Endothelial cell of umbilical vein (primary cell): ENCODE data around the gene HBQ1. TPM values are rescaled to one million over a fixed set of nuclear protein-coding genes. Genes with fewer than 3 reads are reported as not detected.

Experiments
- BruUV-seq: library from RNA; stranded (reverse); fragments of 400-500 nt; replicated peaks from 2 replicates; lab custom pipeline; 2021; lab: Mats Ljungman, UMichigan
- CTCF ChIA-PET: fragments of 300-600, 350-600 bp; sonication (Branson Sonifier 250); formaldehyde crosslinking; loops from one replicate; lab custom pipeline; 2021; ENCODE audit warnings: antibody characterized with exemption, inconsistent platforms; lab: Charles Lee
- POLR2A ChIA-PET: fragments of 300-600, 350-600 bp; sonication (Branson Sonifier 250); formaldehyde crosslinking; loops from one replicate; lab custom pipeline; 2021; ENCODE audit warnings: antibody characterized with exemption, inconsistent platforms; lab: Charles Lee
- DNase-seq: peaks from one replicate; pipeline ENCODE4 v3.0.0-alpha.2; 2011; ENCODE audit warnings: low read depth, low spot score
- FAIRE-seq: peaks from 2 replicates; lab custom pipeline; 2011; peaks lifted over from hg19 to GRCh38; lab: Jason Lieb, UNC
- H2AFZ ChIP-seq: 2 replicates; pipeline ENCODE4 v1.6.0; 2012; ENCODE audit warnings: low read depth, low read length, control low read depth, inconsistent platforms
- H3K27ac ChIP-seq: 2 replicates; pipeline ENCODE4 v1.5.1; 2011; ENCODE audit warnings: low read depth, mild to moderate bottlenecking, control low read depth, low read length, moderate library complexity; ENCODE audit not compliant: insufficient read depth
- H3K27me3 ChIP-seq, 2 experiments: 2 replicates each; pipeline versions ENCODE4 v1.6.0 to v1.6.1; 2011; ENCODE audit warnings: low read length in 2 of 2, mixed read lengths in 1 of 2; ENCODE audit not compliant: control insufficient read depth in 2 of 2, insufficient read depth in 2 of 2
- H3K36me3 ChIP-seq, 2 experiments: 2 replicates in 1 of 2; 3 replicates in 1 of 2; pipeline ENCODE4 v1.5.1; 2011; ENCODE audit warnings: low read length in 2 of 2, mild to moderate bottlenecking in 1 of 2, moderate library complexity in 1 of 2; ENCODE audit not compliant: control insufficient read depth in 2 of 2, insufficient read depth in 2 of 2; ENCODE audit errors: extremely low read depth in 1 of 2
- H3K4me1 ChIP-seq: 3 replicates; pipeline ENCODE4 v1.5.1; 2011; ENCODE audit warnings: mild to moderate bottlenecking, low read length; ENCODE audit not compliant: control insufficient read depth, insufficient read depth; ENCODE audit errors: extremely low read depth
- H3K4me2 ChIP-seq: 2 replicates; pipeline ENCODE4 v1.6.1; 2011; ENCODE audit warnings: low read length, control low read depth, mixed read lengths; ENCODE audit not compliant: insufficient read depth
- H3K4me3 ChIP-seq, 3 experiments: fragments of 200-600 bp in 1 of 3; sonication (generic), shearing (Covaris generic) in 1 of 3; replicated peaks in 1 of 3; 2 replicates each; pipeline ENCODE4 v1.5.1; 2011 to 2016; ENCODE audit warnings: control low read depth in 3 of 3, low read length in 3 of 3, mild to moderate bottlenecking in 2 of 3, inconsistent platforms in 1 of 3, low read depth in 1 of 3, moderate library complexity in 1 of 3; ENCODE audit not compliant: insufficient read depth in 1 of 3
- H3K79me2 ChIP-seq: 2 replicates; pipeline ENCODE4 v1.6.0; 2012; ENCODE audit warnings: low read length, inconsistent platforms; ENCODE audit not compliant: control insufficient read depth, insufficient read depth
- H3K9ac ChIP-seq: replicated peaks from 2 replicates; pipeline ENCODE3; 2011; ENCODE audit warnings: low read length, control low read depth; ENCODE audit not compliant: insufficient read depth; ENCODE audit errors: extremely low read depth
- H3K9me1 ChIP-seq: replicated peaks from 3 replicates; pipeline ENCODE4 v1.6.0; 2011; ENCODE audit warnings: mild to moderate bottlenecking, low read length; ENCODE audit not compliant: control insufficient read depth, insufficient read depth; ENCODE audit errors: extremely low read depth
- H3K9me3 ChIP-seq: replicated peaks from 2 replicates; pipeline ENCODE4 v1.5.1; 2012; ENCODE audit warnings: low read length, inconsistent platforms; ENCODE audit not compliant: control insufficient read depth, insufficient read depth
- H4K20me1 ChIP-seq: replicated peaks from 2 replicates; pipeline ENCODE3; 2011; ENCODE audit warnings: mild to moderate bottlenecking, low read length; ENCODE audit not compliant: control insufficient read depth, insufficient read depth; ENCODE audit errors: extremely low read depth
- EZH2 ChIP-seq: IDR thresholded peaks from 2 replicates; pipeline ENCODE4 v1.6.1; 2012; ENCODE audit warnings: borderline replicate concordance, low read depth, mild to moderate bottlenecking, moderate library complexity, low read length, inconsistent platforms; ENCODE audit not compliant: severe bottlenecking
- FOS ChIP-seq: IDR thresholded peaks from 2 replicates; pipeline ENCODE4 v1.6.1; 2011; ENCODE audit warnings: mild to moderate bottlenecking, low read length, moderate library complexity, borderline replicate concordance; ENCODE audit not compliant: insufficient read depth
- GATA2 ChIP-seq: IDR thresholded peaks from 2 replicates; pipeline ENCODE4 v1.7.0; 2011; ENCODE audit warnings: low read depth, mild to moderate bottlenecking, moderate library complexity, mixed read lengths, low read length; ENCODE audit not compliant: insufficient read length, insufficient read depth
- JUN ChIP-seq: IDR thresholded peaks from 2 replicates; pipeline ENCODE4 v1.6.1; 2011; ENCODE audit warnings: borderline replicate concordance, low read depth; ENCODE audit not compliant: insufficient read length, insufficient read depth
- MAX ChIP-seq: IDR thresholded peaks from 2 replicates; pipeline ENCODE4 v1.6.1; 2011; ENCODE audit not compliant: insufficient read depth, insufficient read length
- MYC ChIP-seq: IDR thresholded peaks from one replicate; pipeline ENCODE4 v1.6.1; 2011; ENCODE audit warnings: mild to moderate bottlenecking, low read depth, low read length
- POLR2A ChIP-seq: IDR thresholded peaks from 2 replicates; pipeline ENCODE4 v1.6.1; 2012; ENCODE audit warnings: low read depth, mild to moderate bottlenecking, control low read depth, low read length
- POLR2AphosphoS5 ChIP-seq: IDR thresholded peaks from 2 replicates; pipeline ENCODE4 v1.6.1; 2012; ENCODE audit warnings: low read depth, mild to moderate bottlenecking, control low read depth, low read length, moderate library complexity; ENCODE audit not compliant: insufficient read depth
- dilution Hi-C: fragments of 300-500 bp; cut with MboI; formaldehyde crosslinking; loops from one replicate; pipeline ENCODE4 v1.15.0; 2019; ENCODE audit warnings: low sequenced_read_pairs; ENCODE audit not compliant: extremely low pct_ligation_motif_present
- intact Hi-C: fragments of 100-400 bp; cut with micrococcal nuclease; formaldehyde crosslinking; loops from one replicate; pipeline ENCODE4 v1.10.0; 2022
- polyA plus RNA-seq, 4 experiments: library from polyadenylated mRNA; depleted of rRNA in 3 of 4; stranded (reverse) in 3 of 4; unstranded in 1 of 4; fragments of >200 nt; gene quantifications; 2 replicates each; pipeline versions ENCODE4 v1.2.1 to v1.2.3, GENCODE V29; 2011 to 2012; ENCODE audit warnings: missing spikeins in 1 of 4
- total RNA-seq: library from RNA; stranded (reverse); gene quantifications from 2 replicates; pipeline ENCODE4 v1.2.3, GENCODE V29; 2021
- TF ChIP-seq, protein P1 (sequence below), 2 donors: IDR thresholded peaks; 1 replicate in 1 of 2; 2 replicates in 1 of 2; pipeline ENCODE4 v1.5.1; 2011; ENCODE audit warnings: low read length in 2 of 2, mild to moderate bottlenecking in 2 of 2, moderate library complexity in 2 of 2, control low read depth in 1 of 2, inconsistent platforms in 1 of 2, low read depth in 1 of 2; ENCODE audit not compliant: insufficient read depth in 1 of 2; ENCODE audit errors: extremely low read depth in 1 of 2

The HBQ1 gene
- total and polyA plus RNA-seq, 2 donors (not counting 3 experiments of a cell fraction or from before 2014, with no cell fraction given): 0.75 TPM; not detected in 1

GRCh38 chr16:178668-179015 lies 1.6 kb upstream of the HBQ1 start:
- intact Hi-C loops: no loop called here
- no peak for FAIRE-seq
- no peaks in the 10 kb centered on the region for H3K9me3 ChIP-seq
- H3K4me2 ChIP-seq: no peak overlapping the region
- no peak overlapping the region for H3K27ac ChIP-seq
- H3K9ac ChIP-seq: no peak overlapping the region
- BruUV-seq: no TSS peak
- ChIA-PET CTCF (interaction anchor here (2.3 kb wide), 1 partner anchor 72 kb away, joined by 11 read pairs; no protein-coding TSS in a partner anchor), POLR2A (no interaction called here)
- no peak overlapping the region for H2AFZ ChIP-seq
- DNase-seq: no peak
- H4K20me1 ChIP-seq: no peaks in the 10 kb centered on the region
- peaks cover 34 to 37% of the 10 kb centered on the region in 2 experiments for H3K27me3 ChIP-seq
- no peaks in the 10 kb centered on the region for H3K9me1 ChIP-seq
- H3K4me3 ChIP-seq: no peak overlapping the region
- TF ChIP-seq POLR2A: no peak
- TF ChIP-seq FOS: no peak
- no peak for TF ChIP-seq MAX
- no peak for TF ChIP-seq GATA2
- TF ChIP-seq MYC: no peak
- no peaks in the 10 kb centered on the region for H3K36me3 ChIP-seq
- H3K4me1 ChIP-seq: peaks cover 5% of the 10 kb centered on the region
- H3K79me2 ChIP-seq: no peaks in the 10 kb centered on the region
- dilution Hi-C loops: no loop called here

GRCh38 chr16:179211-180092 lies 807 bp upstream of the HBQ1 start:
- intact Hi-C loops: loop anchor here (2.0 to 5.0 kb wide), 2 partner anchors 63 to 173 kb away; partner anchors contain the start of gene AXIN1
- H4K20me1 ChIP-seq: no peaks in the 10 kb centered on the region
- no peak overlapping the region for H2AFZ ChIP-seq
- no peak for TF ChIP-seq POLR2AphosphoS5
- no peak for TF ChIP-seq MAX
- TF ChIP-seq, protein P1, sequence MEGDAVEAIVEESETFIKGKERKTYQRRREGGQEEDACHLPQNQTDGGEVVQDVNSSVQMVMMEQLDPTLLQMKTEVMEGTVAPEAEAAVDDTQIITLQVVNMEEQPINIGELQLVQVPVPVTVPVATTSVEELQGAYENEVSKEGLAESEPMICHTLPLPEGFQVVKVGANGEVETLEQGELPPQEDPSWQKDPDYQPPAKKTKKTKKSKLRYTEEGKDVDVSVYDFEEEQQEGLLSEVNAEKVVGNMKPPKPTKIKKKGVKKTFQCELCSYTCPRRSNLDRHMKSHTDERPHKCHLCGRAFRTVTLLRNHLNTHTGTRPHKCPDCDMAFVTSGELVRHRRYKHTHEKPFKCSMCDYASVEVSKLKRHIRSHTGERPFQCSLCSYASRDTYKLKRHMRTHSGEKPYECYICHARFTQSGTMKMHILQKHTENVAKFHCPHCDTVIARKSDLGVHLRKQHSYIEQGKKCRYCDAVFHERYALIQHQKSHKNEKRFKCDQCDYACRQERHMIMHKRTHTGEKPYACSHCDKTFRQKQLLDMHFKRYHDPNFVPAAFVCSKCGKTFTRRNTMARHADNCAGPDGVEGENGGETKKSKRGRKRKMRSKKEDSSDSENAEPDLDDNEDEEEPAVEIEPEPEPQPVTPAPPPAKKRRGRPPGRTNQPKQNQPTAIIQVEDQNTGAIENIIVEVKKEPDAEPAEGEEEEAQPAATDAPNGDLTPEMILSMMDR (IDR thresholded peaks at IDR 0.05; ENCODE audit: extremely low read depth in 1 of 2, insufficient read depth in 1 of 2, low read depth in 1 of 2, low read length in 2 of 2): no peak
- no peak for TF ChIP-seq JUN
- no peak for TF ChIP-seq EZH2
- TF ChIP-seq POLR2A: no peak
- no peak for TF ChIP-seq MYC
- TF ChIP-seq GATA2: no peak
- no peak for TF ChIP-seq FOS
- H3K36me3 ChIP-seq: no peaks in the 10 kb centered on the region
- ChIA-PET CTCF (interaction anchor here (1.2 to 3.3 kb wide), 8 partner anchors 8 to 184 kb away, joined by 4 to 61 read pairs (median 12); no protein-coding TSS in a partner anchor), POLR2A (interaction anchor here (1.4 kb wide), 1 partner anchor 72 kb away, joined by 3 read pairs; no protein-coding TSS in a partner anchor)
- BruUV-seq: no TSS peak
- H3K4me2 ChIP-seq: no peak overlapping the region
- H3K4me1 ChIP-seq: peaks cover 5% of the 10 kb centered on the region
- peaks cover 31 to 36% of the 10 kb centered on the region in 2 experiments for H3K27me3 ChIP-seq
- DNase-seq: no peak
- no peaks in the 10 kb centered on the region for H3K9me3 ChIP-seq
- no peaks in the 10 kb centered on the region for H3K9me1 ChIP-seq
- dilution Hi-C loops: no loop called here
- no peak overlapping the region for H3K4me3 ChIP-seq
- no peak overlapping the region for H3K9ac ChIP-seq
- FAIRE-seq: peak; percentile 18
- no peaks in the 10 kb centered on the region for H3K79me2 ChIP-seq
- H3K27ac ChIP-seq: no peak overlapping the region
